ENCODE results near the gene ERC2.

ERC2 gene

GRCh38 chr3:56102032-56102431 lies 366.2 kb downstream of the ERC2 start:
- FAIRE-seq (no peak), DNase-seq (ENCODE audit: insufficient read length, low spot score) (no peak)
- no peak for TF ChIP-seq PAX5 (IDR thresholded peaks at IDR 0.05; ENCODE audit: insufficient read depth, low read length, severe bottlenecking)
- TF ChIP-seq SPI1 (IDR thresholded peaks at IDR 0.05; ENCODE audit: low read depth, low read length) = no peak
- no peak for TF ChIP-seq POLR2AphosphoS5 (IDR thresholded peaks at IDR 0.05; ENCODE audit: low read depth, low read length)
- TF ChIP-seq TAF1 (IDR thresholded peaks at IDR 0.05; ENCODE audit: low read depth, low read length) = no peak
- no peak for TF ChIP-seq POLR2A (IDR thresholded peaks at IDR 0.05; ENCODE audit: low read depth, low read length)
- no peak for TF ChIP-seq POU2F2 (IDR thresholded peaks at IDR 0.05; ENCODE audit: low read depth, low read length)

DNA sequence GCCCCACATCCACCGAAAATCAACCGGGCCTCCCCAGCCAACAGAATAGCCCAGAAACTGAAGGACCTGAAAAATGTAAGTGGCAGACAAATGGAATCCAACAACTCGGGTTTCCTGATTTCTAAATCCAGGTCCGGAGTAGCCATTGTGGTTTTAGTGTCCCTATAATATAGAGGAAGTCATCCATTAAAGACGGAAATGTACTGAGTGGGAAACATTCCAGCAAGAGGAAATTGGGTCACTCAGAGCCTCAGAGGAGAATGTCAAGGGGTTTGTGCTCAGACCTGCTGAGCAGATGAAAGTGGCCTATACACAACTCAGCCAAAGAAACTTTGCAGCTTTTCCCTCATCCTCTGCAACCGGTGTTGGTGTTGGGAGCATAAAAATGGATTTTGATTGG lies 366.7 kb downstream of the ERC2 start:
- FAIRE-seq (no peak), DNase-seq (ENCODE audit: insufficient read length, low spot score) (no peak)
- no peak for TF ChIP-seq PAX5 (IDR thresholded peaks at IDR 0.05; ENCODE audit: insufficient read depth, low read length, severe bottlenecking)
- TF ChIP-seq SPI1 (IDR thresholded peaks at IDR 0.05; ENCODE audit: low read depth, low read length) = no peak
- TF ChIP-seq POU2F2 (IDR thresholded peaks at IDR 0.05; ENCODE audit: low read depth, low read length) = no peak
- TF ChIP-seq TAF1 (IDR thresholded peaks at IDR 0.05; ENCODE audit: low read depth, low read length) = no peak
- no peak for TF ChIP-seq POLR2AphosphoS5 (IDR thresholded peaks at IDR 0.05; ENCODE audit: low read depth, low read length)
- TF ChIP-seq POLR2A (IDR thresholded peaks at IDR 0.05; ENCODE audit: low read depth, low read length) = no peak

- FAIRE-seq (no peak), DNase-seq (ENCODE audit: insufficient read length, low spot score) (no peak)
- no peak for TF ChIP-seq POLR2A (IDR thresholded peaks at IDR 0.05; ENCODE audit: low read depth, low read length)
- no peak for TF ChIP-seq PAX5 (IDR thresholded peaks at IDR 0.05; ENCODE audit: insufficient read depth, low read length, severe bottlenecking)
- TF ChIP-seq TAF1 (IDR thresholded peaks at IDR 0.05; ENCODE audit: low read depth, low read length) = no peak
- TF ChIP-seq POU2F2 (IDR thresholded peaks at IDR 0.05; ENCODE audit: low read depth, low read length) = no peak
- no peak for TF ChIP-seq SPI1 (IDR thresholded peaks at IDR 0.05; ENCODE audit: low read depth, low read length)
- TF ChIP-seq POLR2AphosphoS5 (IDR thresholded peaks at IDR 0.05; ENCODE audit: low read depth, low read length) = no peak
These were observed 371.3 kb downstream of the ERC2 start for GRCh38 chr3:56096999-56097398.

DNA sequence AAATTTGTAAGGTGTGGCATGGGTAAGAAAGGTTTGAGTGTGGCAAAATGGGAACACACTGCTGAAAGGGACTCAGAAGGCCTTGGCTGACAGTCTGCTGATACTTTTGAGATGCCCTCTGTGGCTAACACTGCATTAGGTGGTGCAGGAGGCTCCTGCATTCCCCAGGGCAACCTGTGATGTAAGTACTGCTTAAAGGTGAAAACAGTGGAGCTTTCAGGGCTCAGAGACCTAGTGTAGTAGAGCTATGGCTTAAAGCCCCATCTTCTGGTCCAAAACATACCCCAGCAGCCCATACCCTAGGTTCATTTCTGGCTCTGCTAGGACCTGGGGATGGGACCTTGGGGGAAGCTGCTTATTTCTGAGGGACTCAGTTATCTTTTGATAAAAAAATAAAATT lies 374.1 kb downstream of the ERC2 start:
- TF ChIP-seq POLR2A (IDR thresholded peaks at IDR 0.05; ENCODE audit: low read depth, low read length) (no peak), POLR2AphosphoS5 (IDR thresholded peaks at IDR 0.05; ENCODE audit: low read depth, low read length) (no peak), POU2F2 (IDR thresholded peaks at IDR 0.05; ENCODE audit: low read depth, low read length) (no peak), SPI1 (IDR thresholded peaks at IDR 0.05; ENCODE audit: low read depth, low read length) (no peak), TAF1 (IDR thresholded peaks at IDR 0.05; ENCODE audit: low read depth, low read length) (no peak), PAX5 (IDR thresholded peaks at IDR 0.05; ENCODE audit: insufficient read depth, low read length, severe bottlenecking) (no peak)
- FAIRE-seq (no peak), DNase-seq (ENCODE audit: insufficient read length, low spot score) (no peak)

DNA sequence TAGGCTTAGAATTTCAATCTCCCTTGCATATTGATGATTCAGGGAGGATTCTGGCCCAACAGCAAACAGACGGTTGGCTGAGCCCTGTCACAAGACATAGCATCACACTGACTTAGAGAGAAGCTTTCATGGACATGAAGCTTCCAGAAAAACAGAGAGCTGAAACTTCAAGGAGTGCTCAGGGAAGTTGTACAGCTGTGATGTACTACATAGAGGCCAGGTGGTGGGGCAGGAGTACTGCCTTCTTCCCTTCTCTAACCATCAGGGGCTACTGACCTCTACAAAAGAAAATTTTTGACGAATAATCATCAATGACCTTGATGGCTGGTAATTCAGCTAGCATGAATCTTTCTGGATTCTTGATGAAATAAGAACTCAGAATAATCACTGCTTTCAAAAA lies 378.5 kb downstream of the ERC2 start:
- DNase-seq (ENCODE audit: insufficient read length, low spot score) (no peak), FAIRE-seq (no peak)
- TF ChIP-seq POLR2AphosphoS5 (IDR thresholded peaks at IDR 0.05; ENCODE audit: low read depth, low read length) = no peak
- no peak for TF ChIP-seq PAX5 (IDR thresholded peaks at IDR 0.05; ENCODE audit: insufficient read depth, low read length, severe bottlenecking)
- no peak for TF ChIP-seq SPI1 (IDR thresholded peaks at IDR 0.05; ENCODE audit: low read depth, low read length)
- no peak for TF ChIP-seq POLR2A (IDR thresholded peaks at IDR 0.05; ENCODE audit: low read depth, low read length)
- TF ChIP-seq POU2F2 (IDR thresholded peaks at IDR 0.05; ENCODE audit: low read depth, low read length) = no peak
- TF ChIP-seq TAF1 (IDR thresholded peaks at IDR 0.05; ENCODE audit: low read depth, low read length) = no peak

- DNase-seq (ENCODE audit: insufficient read length, low spot score) = no peak
- TF ChIP-seq POLR2AphosphoS5 (IDR thresholded peaks at IDR 0.05; ENCODE audit: low read depth, low read length) (no peak), POU2F2 (IDR thresholded peaks at IDR 0.05; ENCODE audit: low read depth, low read length) (no peak), SPI1 (IDR thresholded peaks at IDR 0.05; ENCODE audit: low read depth, low read length) (no peak), TAF1 (IDR thresholded peaks at IDR 0.05; ENCODE audit: low read depth, low read length) (no peak), PAX5 (IDR thresholded peaks at IDR 0.05; ENCODE audit: insufficient read depth, low read length, severe bottlenecking) (no peak)
- FAIRE-seq = no peak
These were observed 380.7 kb downstream of the ERC2 start for GRCh38 chr3:56087451-56088053.

GRCh38 chr3:56086355-56086754 lies 381.9 kb downstream of the ERC2 start:
- FAIRE-seq (no peak), DNase-seq (ENCODE audit: insufficient read length, low spot score) (no peak)
- TF ChIP-seq POLR2A (IDR thresholded peaks at IDR 0.05; ENCODE audit: low read depth, low read length) (no peak), POU2F2 (IDR thresholded peaks at IDR 0.05; ENCODE audit: low read depth, low read length) (no peak), TAF1 (IDR thresholded peaks at IDR 0.05; ENCODE audit: low read depth, low read length) (no peak)

- no peak for DNase-seq (ENCODE audit: insufficient read length, low spot score)
- no peak for FAIRE-seq
- no peak for TF ChIP-seq TAF1 (IDR thresholded peaks at IDR 0.05; ENCODE audit: low read depth, low read length)
- no peak for TF ChIP-seq POLR2A (IDR thresholded peaks at IDR 0.05; ENCODE audit: low read depth, low read length)
- no peak for TF ChIP-seq POU2F2 (IDR thresholded peaks at IDR 0.05; ENCODE audit: low read depth, low read length)
- TF ChIP-seq PAX5 (IDR thresholded peaks at IDR 0.05; ENCODE audit: insufficient read depth, low read length, severe bottlenecking) = no peak
- no peak for TF ChIP-seq SPI1 (IDR thresholded peaks at IDR 0.05; ENCODE audit: low read depth, low read length)
- TF ChIP-seq POLR2AphosphoS5 (IDR thresholded peaks at IDR 0.05; ENCODE audit: low read depth, low read length) = no peak
These were observed 387.0 kb downstream of the ERC2 start for GRCh38 chr3:56081246-56081645.

DNA sequence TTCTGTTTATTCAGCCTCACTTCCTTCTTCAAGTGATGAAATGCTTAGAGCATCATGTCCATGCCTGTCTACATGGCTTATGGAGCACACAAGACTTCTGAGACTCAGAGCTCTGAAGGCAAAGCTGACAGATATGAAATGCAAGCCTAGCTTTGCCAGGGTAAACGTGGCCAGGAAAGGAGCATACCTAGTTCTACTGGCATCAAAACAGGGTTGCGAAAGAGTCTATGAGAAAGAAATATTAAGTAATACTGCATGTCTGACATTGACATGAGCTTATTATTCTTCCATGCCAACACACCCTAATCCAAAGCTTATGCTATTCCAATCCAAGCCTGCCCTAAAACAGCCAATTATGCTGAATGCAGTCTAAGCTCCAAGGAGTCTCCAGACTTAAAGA lies 391.5 kb downstream of the ERC2 start:
- FAIRE-seq (no peak), DNase-seq (ENCODE audit: insufficient read length, low spot score) (no peak)
- TF ChIP-seq PAX5 (IDR thresholded peaks at IDR 0.05; ENCODE audit: insufficient read depth, low read length, severe bottlenecking) (no peak), TAF1 (IDR thresholded peaks at IDR 0.05; ENCODE audit: low read depth, low read length) (no peak)

DNA sequence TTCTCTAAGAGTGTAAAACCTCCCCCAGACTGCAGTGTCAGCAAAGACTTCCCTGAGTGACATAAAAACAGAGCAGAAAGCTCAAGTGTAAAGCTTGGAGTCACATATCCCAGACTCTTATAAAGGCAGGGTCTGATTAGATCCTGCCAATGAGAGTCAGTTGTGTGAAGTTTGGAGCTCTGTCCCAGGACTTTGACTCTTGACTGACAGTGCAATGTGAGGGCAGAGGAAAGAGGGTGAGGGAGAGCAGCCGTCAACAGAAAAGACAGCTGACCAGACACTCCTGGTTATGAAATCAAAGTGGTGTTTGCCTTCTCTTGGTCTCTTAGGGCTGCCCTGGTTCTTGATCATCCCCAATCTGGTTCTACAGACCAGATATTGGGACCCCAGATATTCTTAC lies 393.2 kb downstream of the ERC2 start:
- no peak for TF ChIP-seq SPI1 (IDR thresholded peaks at IDR 0.05; ENCODE audit: low read depth, low read length)
- no peak for TF ChIP-seq TAF1 (IDR thresholded peaks at IDR 0.05; ENCODE audit: low read depth, low read length)
- no peak for TF ChIP-seq POLR2AphosphoS5 (IDR thresholded peaks at IDR 0.05; ENCODE audit: low read depth, low read length)
- TF ChIP-seq PAX5 (IDR thresholded peaks at IDR 0.05; ENCODE audit: insufficient read depth, low read length, severe bottlenecking) = no peak
- no peak for TF ChIP-seq POLR2A (IDR thresholded peaks at IDR 0.05; ENCODE audit: low read depth, low read length)
- TF ChIP-seq POU2F2 (IDR thresholded peaks at IDR 0.05; ENCODE audit: low read depth, low read length) = no peak
- no peak for FAIRE-seq

More for the DNA sequence above, 393.2 kb downstream of the ERC2 start:
- no peak for DNase-seq (ENCODE audit: insufficient read length, low spot score)
